HepG2 (cell line): ENCODE measurements around the gene FHIT. TPM values are rescaled to one million over a fixed set of nuclear protein-coding genes. Genes with fewer than 3 reads are reported as not detected.

Experiments used
- ATAC-seq: fragments of 200-7000 bp; cut with Tn5 transposase; 3 replicates; pipeline ENCODE4 v1.9.1; 2020; ENCODE audit warnings: mild to moderate bottlenecking, moderate library complexity
- BruUV-seq: library from RNA; stranded (reverse); fragments of 400-500 nt; replicated peaks from 2 replicates; lab custom pipeline; 2021; lab: Mats Ljungman, UMichigan
- CTCF ChIA-PET: fragments of 300-600 bp; formaldehyde crosslinking; extraction: SDS; loops from one replicate; lab custom pipeline; 2021; ENCODE audit warnings: low total read pairs, inconsistent platforms, low intra/inter-chr PET ratio; lab: Yijun Ruan, JAX
- POLR2A ChIA-PET: fragments of 350-600 bp; sonication (Branson Sonifier 250); formaldehyde crosslinking; loops from one replicate; lab custom pipeline; 2020; ENCODE audit warnings: antibody characterized with exemption, inconsistent platforms; lab: Yijun Ruan, JAX
- DNase-seq: peaks from one replicate; pipeline ENCODE4 v3.0.0-alpha.2; 2015; ENCODE audit warnings: low spot score
- FAIRE-seq: peaks from 3 replicates; lab custom pipeline; 2011; peaks lifted over from hg19 to GRCh38; lab: Jason Lieb, UNC
- H2AFZ ChIP-seq: one replicate; pipeline ENCODE4 v1.6.1; 2011; ENCODE audit warnings: low read length, inconsistent platforms
- H3K27ac ChIP-seq: fragments of 300-600 bp; 3 replicates; pipeline ENCODE4 v1.8.0; 2011; ENCODE audit warnings: mixed run types, mild to moderate bottlenecking, mixed read lengths, low read length, inconsistent platforms; ENCODE audit not compliant: insufficient read depth; ENCODE audit errors: extremely low read length
- H3K27me3 ChIP-seq, 2 experiments: fragments of 200-600 bp in 1 of 2; 2 replicates in 1 of 2; 3 replicates in 1 of 2; pipeline versions ENCODE4 v1.6.0 to v1.8.0; 2011; ENCODE audit warnings: low read length in 2 of 2, mild to moderate bottlenecking in 2 of 2, moderate library complexity in 2 of 2, inconsistent platforms in 1 of 2; ENCODE audit not compliant: insufficient read depth in 2 of 2, control insufficient read depth in 1 of 2
- H3K36me3 ChIP-seq, 2 experiments: fragments of 200-600 bp in 1 of 2; replicated peaks in 1 of 2; 2 replicates in 1 of 2; 3 replicates in 1 of 2; pipeline versions ENCODE4 v1.5.1 to v1.8.0; 2011; ENCODE audit warnings: low read length in 2 of 2, inconsistent platforms in 1 of 2; ENCODE audit not compliant: insufficient read depth in 2 of 2, control insufficient read depth in 1 of 2
- H3K4me1 ChIP-seq: 2 replicates; pipeline ENCODE4 v1.5.1; 2012; ENCODE audit warnings: low read length, inconsistent platforms; ENCODE audit not compliant: insufficient read depth
- H3K4me2 ChIP-seq: 2 replicates; pipeline ENCODE4 v1.6.0; 2011; ENCODE audit warnings: low read depth, low read length, inconsistent platforms
- H3K4me3 ChIP-seq, 3 experiments: fragments of 200-600 bp in 1 of 3; sonication (generic), shearing (Covaris generic) in 1 of 3; replicated peaks in 1 of 3; 2 replicates each; pipeline ENCODE4 v1.5.1; 2011 to 2016; ENCODE audit warnings: low read length in 3 of 3, inconsistent platforms in 2 of 3, low read depth in 2 of 3, mild to moderate bottlenecking in 2 of 3, control low read depth in 1 of 3, mixed read lengths in 1 of 3; ENCODE audit not compliant: insufficient read depth in 1 of 3
- H3K79me2 ChIP-seq: one replicate; pipeline ENCODE4 v1.6.1; 2011; ENCODE audit warnings: low read length, inconsistent platforms; ENCODE audit not compliant: insufficient read depth
- H3K9ac ChIP-seq: 2 replicates; pipeline ENCODE4 v1.6.0; 2011; ENCODE audit warnings: mild to moderate bottlenecking, low read depth, low read length, inconsistent platforms; ENCODE audit not compliant: insufficient read depth
- H3K9me3 ChIP-seq: 2 replicates; pipeline ENCODE4 v1.5.1; 2012; ENCODE audit warnings: mild to moderate bottlenecking, low read length
- H4K20me1 ChIP-seq: 2 replicates; pipeline ENCODE4 v1.6.0; 2011; ENCODE audit warnings: inconsistent platforms, mild to moderate bottlenecking, low read length, moderate library complexity; ENCODE audit not compliant: insufficient read depth
- AHDC1 ChIP-seq: sonication (generic); formaldehyde crosslinking; IDR thresholded peaks from 2 replicates; pipeline ENCODE4 v1.5.1; 2020; ENCODE audit warnings: mild to moderate bottlenecking, missing genetic modification reagents, borderline replicate concordance
- ARNTL ChIP-seq: sonication (generic); formaldehyde crosslinking; IDR thresholded peaks from 2 replicates; pipeline ENCODE4 v1.4.0; 2020; ENCODE audit warnings: mild to moderate bottlenecking, missing genetic modification reagents
- KLF15 ChIP-seq: sonication (generic); formaldehyde crosslinking; IDR thresholded peaks from 2 replicates; pipeline ENCODE4 v1.8.1; 2023; ENCODE audit warnings: borderline replicate concordance, mild to moderate bottlenecking, inconsistent platforms, missing genetic modification reagents, mixed read lengths
- MIER2 ChIP-seq: IDR thresholded peaks from 2 replicates; pipeline ENCODE4 v1.6.1; 2016; ENCODE audit warnings: missing biosample characterization, missing genetic modification reagents
- NCOA1 ChIP-seq: sonication (generic); formaldehyde crosslinking; IDR thresholded peaks from 2 replicates; pipeline ENCODE4 v1.9.0; 2021; ENCODE audit warnings: missing genetic modification reagents
- POGK ChIP-seq: sonication (generic); formaldehyde crosslinking; conservative IDR thresholded peaks from 2 replicates; pipeline ENCODE4 v1.8.0; 2022; ENCODE audit warnings: mild to moderate bottlenecking, moderate library complexity, missing genetic modification reagents
- ZBTB7A ChIP-seq: sonication (generic); formaldehyde crosslinking; IDR thresholded peaks from 2 replicates; pipeline ENCODE4 v1.8.0; 2022; ENCODE audit warnings: mild to moderate bottlenecking, missing genetic modification reagents
- WGBS: methylation state at CpG from one replicate; pipeline ENCODE4 v1.1.6; 2017; ENCODE audit warnings: low lambda C conversion rate; 5-methylcytosine and 5-hydroxymethylcytosine counted together
- in situ Hi-C: cut with HindIII; loops from 2 replicates; pipeline ENCODE4 v1.10.0; 2017; ENCODE audit warnings: low pct_unique_long_range_greater_than_20kb; ENCODE audit not compliant: extremely low pct_ligation_motif_present
- intact Hi-C: fragments of 100-400 bp; cut with micrococcal nuclease; formaldehyde crosslinking; loops from one replicate; pipeline ENCODE4 v1.10.0; 2022; ENCODE audit not compliant: unreplicated experiment
- polyA plus RNA-seq, 8 experiments: library from polyadenylated mRNA; depleted of rRNA in 3 of 8; stranded (reverse) in 7 of 8; unstranded in 1 of 8; fragments of >200 nt; fragmentation: Illumina TruSeq in 4 of 8; extraction: Trizol in 4 of 8; gene quantifications; 2 replicates each; pipeline versions ENCODE4 v1.2.1 to v1.2.3, GENCODE V29; 2011 to 2016; ENCODE audit warnings: low read depth in 4 of 8, missing spikeins in 1 of 8, mixed read lengths in 1 of 8; ENCODE audit not compliant: insufficient read depth in 1 of 8
- total RNA-seq, 5 experiments: library from RNA; depleted of rRNA; stranded (reverse); fragments of >200 nt; fragmentation: Illumina TruSeq; extraction: Trizol; gene quantifications; 2 replicates each; pipeline ENCODE4 v1.2.3, GENCODE V29; 2016; ENCODE audit warnings: low read depth in 1 of 5
- TF ChIP-seq, protein P1 (sequence below): IDR thresholded peaks from 2 replicates; pipeline ENCODE4 v1.6.1; 2012; ENCODE audit warnings: inconsistent platforms
- TF ChIP-seq, protein P2 (sequence below): sonication (generic); formaldehyde crosslinking; IDR thresholded peaks from 2 replicates; pipeline ENCODE4 v1.8.1; 2023; ENCODE audit warnings: missing genetic modification reagents, mild to moderate bottlenecking, borderline replicate concordance

The FHIT gene
- total and polyA plus RNA-seq, 2 of the 13 experiments (the other 11 are each of a cell fraction or from before 2014, with no cell fraction given) = 4.0 to 4.6 TPM

DNA sequence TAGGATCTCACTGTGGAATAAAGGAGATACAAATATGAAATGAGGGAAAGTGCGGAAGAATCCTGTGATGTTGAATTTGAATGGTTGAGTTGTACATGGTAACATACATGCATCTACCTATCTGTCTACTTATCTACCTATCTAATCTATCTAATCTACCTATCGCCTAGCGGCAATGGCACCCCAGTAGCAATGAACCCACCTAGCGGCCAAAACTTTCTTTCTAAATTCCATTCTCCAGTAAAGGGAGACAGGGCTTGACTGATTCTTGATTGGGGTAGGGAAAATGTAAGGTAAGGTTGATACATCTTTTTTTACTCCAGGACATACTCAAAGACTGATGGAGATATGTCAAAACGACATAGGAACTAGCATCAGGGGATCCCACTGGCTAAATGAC lies 345.0 kb downstream of the FHIT start:
- ChIA-PET POLR2A (no interaction called here), CTCF (no interaction called here)
- Histone ChIP-seq H2AFZ (no peak overlapping the region), H3K27me3 (no peaks in the 10 kb centered on the region), H3K27ac (no peak overlapping the region), H3K36me3 (no peaks in the 10 kb centered on the region), H3K79me2 (no peaks in the 10 kb centered on the region), H3K9ac (no peak overlapping the region), H4K20me1 (no peaks in the 10 kb centered on the region), H3K4me3 (no peak overlapping the region), H3K4me1 (no peaks in the 10 kb centered on the region), H3K9me3 (no peaks in the 10 kb centered on the region), H3K4me2 (no peak overlapping the region)
- BruUV-seq = no TSS peak
- 61% methylated on average over 5 of the region's 5 CpGs for WGBS
- TF ChIP-seq POGK (CRISPR knock-in tag) (no peak), ARNTL (no peak), ZBTB7A (CRISPR knock-in tag) (no peak), MIER2 (CRISPR knock-in tag) (no peak), AHDC1 (CRISPR knock-in tag) (no peak), KLF15 (CRISPR knock-in tag) (no peak), NCOA1 (no peak)
- TF ChIP-seq, protein P1, sequence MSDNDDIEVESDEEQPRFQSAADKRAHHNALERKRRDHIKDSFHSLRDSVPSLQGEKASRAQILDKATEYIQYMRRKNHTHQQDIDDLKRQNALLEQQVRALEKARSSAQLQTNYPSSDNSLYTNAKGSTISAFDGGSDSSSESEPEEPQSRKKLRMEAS = no peak
- TF ChIP-seq, protein P2, sequence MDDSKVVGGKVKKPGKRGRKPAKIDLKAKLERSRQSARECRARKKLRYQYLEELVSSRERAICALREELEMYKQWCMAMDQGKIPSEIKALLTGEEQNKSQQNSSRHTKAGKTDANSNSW = no peak
- intact Hi-C loops = no loop called here
- ATAC-seq (no peak), DNase-seq (no peak), FAIRE-seq (no peak)
- in situ Hi-C loops = no loop called here
